DND-41 (cell line): Measurements from ENCODE around the gene HES5.

Source experiments
- ATAC-seq: fragments of 200-7000 bp; cut with Tn5 transposase; 3 replicates; pipeline ENCODE4 v1.9.1; 2021; ENCODE audit warnings: low read depth; ENCODE audit not compliant: insufficient read depth
- DNase-seq: peaks from one replicate; pipeline ENCODE4 v3.0.0-alpha.2; 2020
- H2AFZ ChIP-seq: 2 replicates; pipeline ENCODE4 v1.6.0; 2012; ENCODE audit warnings: low read depth, low read length
- H3K27ac ChIP-seq: 2 replicates; pipeline ENCODE4 v1.5.1; 2012; ENCODE audit warnings: low read length, inconsistent platforms
- H3K27me3 ChIP-seq: fragments of 200-600 bp; sonication (generic); 2 replicates; pipeline ENCODE4 v1.6.0; 2012; ENCODE audit warnings: low read length, mild to moderate bottlenecking, inconsistent platforms; ENCODE audit not compliant: insufficient read depth, poor library complexity
- H3K36me3 ChIP-seq: 2 replicates; pipeline ENCODE4 v1.5.1; 2012; ENCODE audit warnings: low read length, inconsistent platforms; ENCODE audit not compliant: insufficient read depth
- H3K4me1 ChIP-seq: 2 replicates; pipeline ENCODE4 v1.5.1; 2012; ENCODE audit warnings: mild to moderate bottlenecking, low read length; ENCODE audit not compliant: insufficient read depth
- H3K4me2 ChIP-seq: 2 replicates; pipeline ENCODE4 v1.6.0; 2012; ENCODE audit warnings: mild to moderate bottlenecking, moderate library complexity, low read length, inconsistent platforms; ENCODE audit not compliant: insufficient read depth
- H3K4me3 ChIP-seq, 2 experiments: fragments of 200-600 bp in 1 of 2; shearing (Covaris generic) in 1 of 2; 2 replicates each; pipeline ENCODE4 v1.5.1; 2012 to 2016; ENCODE audit warnings: inconsistent platforms in 2 of 2, low read length in 2 of 2, mild to moderate bottlenecking in 2 of 2, low read depth in 1 of 2, moderate library complexity in 1 of 2
- H3K79me2 ChIP-seq: 2 replicates; pipeline ENCODE4 v1.6.0; 2012; ENCODE audit warnings: low read length, inconsistent platforms; ENCODE audit not compliant: insufficient read depth
- H3K9ac ChIP-seq: 2 replicates; pipeline ENCODE4 v1.6.0; 2012; ENCODE audit warnings: low read depth, mild to moderate bottlenecking, inconsistent platforms, low read length, moderate library complexity
- H3K9me3 ChIP-seq: 2 replicates; pipeline ENCODE4 v1.5.1; 2012; ENCODE audit warnings: low read length, moderate library complexity, mild to moderate bottlenecking, inconsistent platforms; ENCODE audit not compliant: insufficient read depth, severe bottlenecking
- H4K20me1 ChIP-seq: 2 replicates; pipeline ENCODE4 v1.6.0; 2012; ENCODE audit warnings: low read length; ENCODE audit not compliant: insufficient read depth
- EZH2 ChIP-seq: IDR thresholded peaks from 3 replicates; pipeline ENCODE4 v1.6.1; 2012; ENCODE audit warnings: borderline replicate concordance, low read depth, mild to moderate bottlenecking, moderate library complexity, low read length, inconsistent platforms; ENCODE audit not compliant: severe bottlenecking
- TF ChIP-seq, protein P1 (sequence below): IDR thresholded peaks from 2 replicates; pipeline ENCODE4 v1.5.1; 2012; ENCODE audit warnings: borderline replicate concordance, low read length, moderate library complexity, mild to moderate bottlenecking; ENCODE audit not compliant: poor library complexity, severe bottlenecking; ENCODE audit errors: extremely low read depth

Gene HES5

DNA sequence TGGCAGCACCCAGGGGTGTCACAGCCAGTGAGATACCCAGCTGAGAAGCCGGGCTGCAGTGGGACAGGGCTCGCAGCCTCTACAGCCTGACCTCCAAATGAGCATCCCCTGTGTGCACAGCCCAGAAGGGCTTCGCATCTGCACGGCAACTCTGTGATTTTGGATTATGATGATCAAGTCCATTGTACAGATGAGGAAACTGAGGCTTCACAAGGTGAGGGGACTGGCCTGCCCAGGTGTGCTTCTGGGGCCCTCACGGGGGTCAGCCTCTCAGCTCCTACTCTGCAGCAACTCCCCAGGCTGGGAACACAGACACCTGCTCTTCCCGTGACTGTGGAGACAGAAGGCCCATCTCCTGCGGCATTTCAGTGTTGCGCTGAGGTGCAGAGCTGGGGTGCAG lies 8.8 kb upstream of the HES5 start:
- Histone ChIP-seq H3K4me3 (no peak overlapping the region), H4K20me1 (peaks cover 55% of the 10 kb centered on the region), H2AFZ (no peak overlapping the region), H3K9me3 (no peaks in the 10 kb centered on the region), H3K4me2 (no peak overlapping the region), H3K4me1 (peaks cover 29% of the 10 kb centered on the region), H3K27me3 (peaks cover 4% of the 10 kb centered on the region), H3K9ac (no peak overlapping the region), H3K79me2 (no peaks in the 10 kb centered on the region), H3K36me3 (no peaks in the 10 kb centered on the region), H3K27ac (no peak overlapping the region)
- TF ChIP-seq, protein P1, sequence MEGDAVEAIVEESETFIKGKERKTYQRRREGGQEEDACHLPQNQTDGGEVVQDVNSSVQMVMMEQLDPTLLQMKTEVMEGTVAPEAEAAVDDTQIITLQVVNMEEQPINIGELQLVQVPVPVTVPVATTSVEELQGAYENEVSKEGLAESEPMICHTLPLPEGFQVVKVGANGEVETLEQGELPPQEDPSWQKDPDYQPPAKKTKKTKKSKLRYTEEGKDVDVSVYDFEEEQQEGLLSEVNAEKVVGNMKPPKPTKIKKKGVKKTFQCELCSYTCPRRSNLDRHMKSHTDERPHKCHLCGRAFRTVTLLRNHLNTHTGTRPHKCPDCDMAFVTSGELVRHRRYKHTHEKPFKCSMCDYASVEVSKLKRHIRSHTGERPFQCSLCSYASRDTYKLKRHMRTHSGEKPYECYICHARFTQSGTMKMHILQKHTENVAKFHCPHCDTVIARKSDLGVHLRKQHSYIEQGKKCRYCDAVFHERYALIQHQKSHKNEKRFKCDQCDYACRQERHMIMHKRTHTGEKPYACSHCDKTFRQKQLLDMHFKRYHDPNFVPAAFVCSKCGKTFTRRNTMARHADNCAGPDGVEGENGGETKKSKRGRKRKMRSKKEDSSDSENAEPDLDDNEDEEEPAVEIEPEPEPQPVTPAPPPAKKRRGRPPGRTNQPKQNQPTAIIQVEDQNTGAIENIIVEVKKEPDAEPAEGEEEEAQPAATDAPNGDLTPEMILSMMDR, result no peak
- no peak for TF ChIP-seq EZH2
- ATAC-seq (no peak), DNase-seq (no peak)

DNA sequence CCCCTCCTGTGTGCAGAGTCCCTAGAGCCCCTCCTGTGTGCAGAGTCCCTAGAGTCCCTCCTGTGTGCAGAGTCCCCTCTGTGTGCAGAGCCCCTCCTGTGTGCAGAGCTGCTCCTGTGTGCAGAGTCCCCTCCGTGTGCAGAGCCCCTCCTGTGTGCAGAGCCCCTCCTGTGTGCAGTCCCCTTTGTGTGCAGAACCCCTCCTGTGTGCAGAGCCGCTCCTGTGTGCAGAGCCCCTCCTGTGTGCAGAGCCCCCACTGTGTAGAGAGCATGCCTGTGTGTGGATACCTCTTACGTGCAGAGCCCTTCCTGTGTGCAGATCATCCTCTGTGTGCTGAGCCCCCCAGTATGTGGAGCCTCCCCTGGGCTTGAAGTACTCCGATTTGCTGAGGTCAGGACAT lies 8.3 kb upstream of the HES5 start:
- Histone ChIP-seq H3K4me2 (no peak overlapping the region), H4K20me1 (peaks cover 54% of the 10 kb centered on the region), H3K27ac (no peak overlapping the region), H3K4me1 (peaks cover 24% of the 10 kb centered on the region), H3K79me2 (no peaks in the 10 kb centered on the region), H2AFZ (no peak overlapping the region), H3K4me3 (no peak overlapping the region), H3K9me3 (no peaks in the 10 kb centered on the region), H3K27me3 (peaks cover 4% of the 10 kb centered on the region), H3K36me3 (no peaks in the 10 kb centered on the region), H3K9ac (no peak overlapping the region)
- TF ChIP-seq EZH2, result no peak
- DNase-seq (no peak), ATAC-seq (no peak)

DNA sequence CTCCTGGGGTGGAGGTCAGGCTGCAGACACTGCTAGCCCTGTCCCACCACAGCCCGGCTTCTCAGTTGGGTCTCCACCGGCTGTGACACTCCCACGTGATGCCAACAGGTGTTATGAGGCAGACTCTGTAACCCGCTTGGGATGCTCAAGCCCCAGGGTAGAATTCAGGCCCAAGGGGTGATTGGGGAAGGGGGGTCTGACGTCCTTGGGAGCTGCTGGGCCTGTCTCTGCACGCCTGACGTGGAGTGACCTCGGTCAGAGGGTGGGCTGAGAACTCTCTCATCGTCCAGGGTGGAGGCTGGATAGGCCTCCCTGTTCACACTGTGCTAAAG lies 7.7 kb upstream of the HES5 start:
- Histone ChIP-seq H3K9me3 (no peaks in the 10 kb centered on the region), H2AFZ (no peak overlapping the region), H3K4me3 (no peak overlapping the region), H3K36me3 (no peaks in the 10 kb centered on the region), H3K4me1 (peaks cover 18% of the 10 kb centered on the region), H3K4me2 (no peak overlapping the region), H3K27me3 (peaks cover 4% of the 10 kb centered on the region), H4K20me1 (peaks cover 51% of the 10 kb centered on the region), H3K79me2 (no peaks in the 10 kb centered on the region), H3K27ac (no peak overlapping the region), H3K9ac (no peak overlapping the region)
- DNase-seq (no peak), ATAC-seq (no peak)
- TF ChIP-seq, protein P1, result no peak
- TF ChIP-seq EZH2, result no peak

DNA sequence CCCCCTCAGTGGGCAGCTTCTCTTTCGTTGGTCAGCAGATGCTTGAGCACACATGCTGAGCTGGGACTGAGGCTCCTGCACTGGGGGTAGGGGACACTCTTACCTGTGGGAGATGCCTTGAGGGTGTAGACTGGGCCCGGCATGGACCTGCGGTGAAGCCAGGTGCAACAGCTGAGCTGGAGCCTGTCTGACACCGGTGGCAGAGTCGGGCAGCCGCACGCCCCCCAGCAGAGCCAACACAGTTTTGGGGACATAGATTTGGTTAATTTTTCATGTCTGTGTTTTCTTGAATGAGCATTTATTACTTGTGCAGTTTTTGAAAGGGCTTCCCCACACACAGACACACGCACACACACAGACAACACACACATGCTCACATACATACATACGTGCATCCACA lies 5.9 kb upstream of the HES5 start:
- H3K27me3 ChIP-seq, result peaks cover 5% of the 10 kb centered on the region
- TF ChIP-seq, protein P1, result no peak
- TF ChIP-seq EZH2, result no peak
- H3K79me2 ChIP-seq, result no peaks in the 10 kb centered on the region
- H4K20me1 ChIP-seq, result peaks cover 44% of the 10 kb centered on the region
- H3K36me3 ChIP-seq, result no peaks in the 10 kb centered on the region
- H3K4me2 ChIP-seq, result no peak overlapping the region
- H3K27ac ChIP-seq, result no peak overlapping the region
- no peak overlapping the region for H2AFZ ChIP-seq
- peaks cover 16% of the 10 kb centered on the region for H3K4me1 ChIP-seq
- H3K9ac ChIP-seq, result no peak overlapping the region
- H3K9me3 ChIP-seq, result no peaks in the 10 kb centered on the region
- ATAC-seq, result no peak
- H3K4me3 ChIP-seq, result no peak overlapping the region
- DNase-seq, result no peak
